ENCODE results near the gene MISP3.

MISP3 gene

GRCh38 chr19:14054099-14054498, 18.5 kb upstream of the MISP3 start:
- DNase-seq = no peak

GRCh38 chr19:14054721-14055120, 17.9 kb upstream of the MISP3 start:
- no peak for DNase-seq

- DNase-seq = no peak
Measured at GRCh38 chr19:14055396-14055795, 17.2 kb upstream of the MISP3 start.

GRCh38 chr19:14056069-14056666, 16.4 kb upstream of the MISP3 start:
- DNase-seq = no peak

- DNase-seq = no peak
Measured at GRCh38 chr19:14056741-14057356, 15.7 kb upstream of the MISP3 start.

GRCh38 chr19:14058182-14059092, 14.1 kb upstream of the MISP3 start:
- no peak for DNase-seq

- DNase-seq = peak; percentile 60
Measured at GRCh38 chr19:14059093-14059480, 13.5 kb upstream of the MISP3 start.

- DNase-seq = no peak
Measured at GRCh38 chr19:14059652-14060155, 12.9 kb upstream of the MISP3 start.

GRCh38 chr19:14061081-14061749, 11.4 kb upstream of the MISP3 start:
- DNase-seq = no peak

- no peak for DNase-seq
Measured at GRCh38 chr19:14061751-14062557, 10.6 kb upstream of the MISP3 start, which contains the start of gene PALM3. TSS of gene PALM3 (minus strand) at chr19:14062076. CDS start at chr19:14061980, 96 bp downstream.

GRCh38 chr19:14062558-14062855, 10.1 kb upstream of the MISP3 start:
- no peak for DNase-seq

- no peak for DNase-seq
Measured at GRCh38 chr19:14063105-14063504, 9.5 kb upstream of the MISP3 start.

GRCh38 chr19:14066134-14066533, 6.5 kb upstream of the MISP3 start:
- no peak for DNase-seq

- no peak for DNase-seq
Measured at GRCh38 chr19:14070268-14071050, 2.1 kb upstream of the MISP3 start.

- peak; percentile 84 for DNase-seq
Measured at GRCh38 chr19:14073261-14073924, 807 bp downstream of the MISP3 start.

- peak; percentile 38 for DNase-seq
Measured at GRCh38 chr19:14073925-14074838, 1.6 kb downstream of the MISP3 start.

GRCh38 chr19:14078411-14078810, 5.8 kb downstream of the MISP3 start:
- no peak for DNase-seq

GRCh38 chr19:14080887-14081796, 8.6 kb downstream of the MISP3 start:
- peak; percentile 100 for DNase-seq
